Measurements from ENCODE around the gene ZNF747.

Gene ZNF747

DNA sequence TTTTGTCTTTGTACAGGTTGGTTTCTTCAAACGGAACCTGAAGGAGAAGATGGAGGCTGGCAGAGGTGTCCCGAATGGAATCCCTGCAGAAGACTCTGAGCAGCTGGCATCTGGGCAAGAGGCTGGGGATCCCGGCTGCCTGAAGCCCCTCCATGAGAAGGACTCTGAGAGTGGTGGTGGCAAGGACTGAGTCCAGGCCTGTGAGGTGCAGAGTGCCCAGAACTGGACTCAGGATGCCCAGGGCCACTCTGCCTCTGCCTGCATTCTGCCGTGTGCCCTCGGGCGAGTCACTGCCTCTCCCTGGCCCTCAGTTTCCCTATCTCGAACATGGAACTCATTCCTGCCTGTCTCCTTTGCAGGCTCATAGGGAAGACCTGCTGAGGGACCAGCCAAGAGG is 13.2 kb downstream of the ZNF747 start:
- no peak overlapping the region for H3K27ac ChIP-seq
- no peak for DNase-seq (ENCODE audit: low read depth, low spot score)

DNA sequence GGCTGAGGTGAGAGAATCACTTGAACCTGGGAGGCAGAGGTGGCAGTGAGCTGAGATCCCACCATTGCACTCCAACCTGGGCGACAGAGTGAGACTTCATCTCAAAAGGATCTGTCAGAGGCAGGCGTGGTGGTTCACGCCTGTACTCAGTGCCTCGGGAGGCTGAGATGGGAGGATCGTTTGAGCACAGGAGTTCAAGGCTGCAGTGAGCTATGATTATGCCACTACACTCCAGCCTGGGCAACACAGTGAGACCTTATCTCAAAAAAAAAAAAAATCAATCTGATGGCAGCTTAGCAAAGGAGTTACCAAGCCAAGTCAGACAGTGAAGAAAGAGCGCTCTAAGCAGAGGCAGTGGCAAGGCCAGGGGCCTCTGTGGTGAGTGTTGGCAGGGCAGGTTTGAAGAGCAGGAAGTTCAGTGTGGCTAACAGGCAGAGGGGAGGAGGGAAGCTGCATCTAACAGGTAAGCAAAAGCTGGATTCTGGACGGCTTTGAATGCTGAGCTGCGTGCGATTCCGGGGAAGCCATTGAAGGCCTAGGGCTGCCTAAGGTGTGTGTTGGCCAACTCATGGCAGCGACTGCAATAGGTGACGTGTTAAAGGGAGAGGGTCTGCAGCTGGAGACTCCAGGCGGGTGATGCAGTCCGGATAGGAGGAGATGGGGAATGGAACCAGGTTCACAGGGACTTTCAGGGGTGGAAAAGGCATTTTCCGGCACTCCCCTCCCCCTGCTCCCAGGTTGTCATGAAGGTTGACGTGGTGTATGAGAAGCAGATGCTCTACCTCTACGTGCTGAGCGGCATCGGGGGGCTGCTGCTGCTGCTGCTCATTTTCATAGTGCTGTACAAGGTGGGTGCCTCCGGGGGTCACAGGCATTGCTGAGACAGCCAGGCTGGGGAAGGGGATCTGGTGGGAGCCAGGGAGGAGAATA is 15.3 kb downstream of the ZNF747 start:
- H3K27ac ChIP-seq = no peak overlapping the region
- DNase-seq (ENCODE audit: low read depth, low spot score) = no peak

DNA sequence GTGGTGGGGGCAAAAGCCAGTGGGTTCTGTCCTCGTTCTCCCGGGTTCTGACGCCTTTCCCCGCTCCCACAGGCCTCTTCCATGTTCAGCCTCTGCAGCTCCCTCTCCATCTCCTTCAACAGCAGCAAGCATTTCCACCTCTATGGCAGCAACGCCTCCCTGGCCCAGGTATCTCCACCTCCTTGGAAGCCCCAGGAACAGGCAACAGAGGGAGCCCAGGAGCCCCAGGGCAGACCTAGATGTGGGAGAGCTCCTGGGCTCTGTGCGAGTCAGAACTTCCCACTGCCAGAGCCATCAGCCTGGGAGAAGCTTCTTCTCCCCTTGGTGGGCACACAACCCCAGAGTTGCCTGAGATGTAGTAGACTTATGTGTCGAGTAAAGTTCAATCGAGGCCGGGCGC is 16.1 kb downstream of the ZNF747 start:
- DNase-seq (ENCODE audit: low read depth, low spot score) = no peak
- H3K27ac ChIP-seq = no peak overlapping the region

DNA sequence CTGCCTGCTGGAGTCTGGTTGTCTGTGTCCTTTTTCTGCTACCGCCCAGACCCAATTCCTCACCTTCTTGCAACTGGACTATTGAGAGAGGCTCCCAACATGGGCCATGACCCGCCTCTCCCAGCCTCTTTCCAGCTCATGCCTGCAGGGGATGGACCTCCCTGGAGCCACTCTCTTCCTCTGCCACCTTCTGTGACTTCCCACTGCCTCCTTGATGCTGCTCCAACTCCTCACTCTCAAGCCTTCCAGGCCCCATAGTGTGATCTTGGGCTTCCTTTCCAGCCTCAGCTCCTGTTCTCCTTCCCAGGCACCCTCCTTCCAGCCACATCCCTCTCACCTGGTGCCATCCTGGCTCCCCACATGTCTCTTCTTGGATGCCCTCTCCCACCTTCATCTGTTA is 19.4 kb downstream of the ZNF747 start:
- no peak for DNase-seq (ENCODE audit: low read depth, low spot score)
- no peak overlapping the region for H3K27ac ChIP-seq

DNA sequence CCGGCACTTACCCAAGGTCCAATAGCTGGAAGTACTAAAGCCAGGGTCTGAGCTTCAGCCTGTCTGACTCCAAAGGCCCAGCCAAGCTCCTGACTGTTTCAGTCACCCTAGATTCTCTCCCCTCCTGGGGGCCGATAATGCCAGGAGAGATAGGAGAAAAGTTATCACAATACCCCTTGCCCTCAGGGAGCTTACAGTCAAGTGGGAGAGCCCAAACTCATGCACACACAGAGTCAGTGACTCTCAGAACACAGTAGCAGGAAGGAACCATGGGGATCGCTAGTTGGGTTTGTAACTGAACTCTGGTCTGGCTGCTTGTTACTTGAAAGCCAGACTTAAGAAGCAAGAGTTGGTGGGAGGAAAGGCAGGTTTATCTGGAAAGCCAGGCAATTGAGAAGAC is 23.1 kb downstream of the ZNF747 start:
- no peak for DNase-seq (ENCODE audit: low read depth, low spot score)

DNA sequence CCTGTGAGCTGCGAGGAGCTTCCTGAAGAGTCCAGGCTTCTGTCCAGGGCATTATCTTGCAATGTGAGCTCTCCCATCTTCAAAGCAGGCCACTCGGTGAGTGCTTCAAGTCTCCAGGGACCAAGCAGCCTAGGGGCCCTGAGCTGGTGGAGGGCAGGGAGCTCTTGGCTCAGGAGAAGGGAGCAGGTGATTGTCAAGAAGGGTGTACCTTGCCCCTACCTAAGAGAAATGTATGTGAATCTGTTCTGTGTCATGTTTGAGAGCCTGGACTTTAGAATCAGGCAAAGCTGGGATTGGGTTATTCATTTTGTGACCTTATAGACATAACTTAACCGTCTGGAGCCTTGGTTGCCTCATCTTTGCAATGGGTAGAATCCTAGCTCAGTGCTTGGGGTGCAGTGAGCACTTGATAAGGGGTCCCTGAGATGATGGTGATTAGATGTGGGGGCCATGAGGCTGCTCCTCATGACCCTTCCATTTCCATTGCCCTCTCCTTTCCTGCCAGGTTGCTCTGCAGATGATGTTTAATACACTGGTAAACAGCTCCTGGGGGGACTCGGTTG is 24.2 kb downstream of the ZNF747 start:
- no peak for DNase-seq (ENCODE audit: low read depth, low spot score)
- no peak overlapping the region for H3K27ac ChIP-seq

More for the DNA sequence above, 23.1 kb downstream of the ZNF747 start:
- H3K27ac ChIP-seq = no peak overlapping the region

DNA sequence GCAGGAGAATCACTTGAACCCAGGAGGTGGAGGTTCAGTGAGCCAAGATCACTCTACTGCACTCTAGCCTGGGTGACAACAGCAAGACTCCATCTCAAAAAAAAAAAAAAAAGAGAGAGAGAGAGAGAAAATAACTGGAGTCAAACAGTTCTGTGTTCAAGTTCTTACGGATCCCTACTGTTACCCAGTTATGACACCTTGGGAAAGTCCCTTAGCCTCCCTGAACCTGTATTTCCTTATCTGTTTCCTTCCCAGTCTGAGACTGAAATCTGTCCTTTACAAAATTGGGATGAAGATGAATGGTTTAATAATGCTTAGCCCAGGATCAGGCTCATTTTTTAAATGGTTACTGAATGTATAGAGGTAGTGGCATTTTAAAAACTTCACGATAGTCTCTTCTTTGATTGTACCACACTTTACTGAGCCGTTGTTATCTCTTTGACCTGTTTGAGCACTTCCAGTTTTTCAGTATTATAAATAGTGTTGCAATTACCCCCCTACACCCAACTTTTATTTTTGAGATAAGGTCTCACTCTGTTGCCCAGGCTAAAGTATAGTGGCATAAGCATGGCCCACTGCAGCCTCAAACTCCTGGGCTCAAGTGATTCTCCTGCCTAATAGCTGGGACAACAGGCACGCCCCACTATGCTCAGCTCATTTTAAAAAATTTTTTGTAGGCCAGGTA is 25.4 kb downstream of the ZNF747 start:
- no peak for DNase-seq (ENCODE audit: low read depth, low spot score)
- no peak overlapping the region for H3K27ac ChIP-seq

DNA sequence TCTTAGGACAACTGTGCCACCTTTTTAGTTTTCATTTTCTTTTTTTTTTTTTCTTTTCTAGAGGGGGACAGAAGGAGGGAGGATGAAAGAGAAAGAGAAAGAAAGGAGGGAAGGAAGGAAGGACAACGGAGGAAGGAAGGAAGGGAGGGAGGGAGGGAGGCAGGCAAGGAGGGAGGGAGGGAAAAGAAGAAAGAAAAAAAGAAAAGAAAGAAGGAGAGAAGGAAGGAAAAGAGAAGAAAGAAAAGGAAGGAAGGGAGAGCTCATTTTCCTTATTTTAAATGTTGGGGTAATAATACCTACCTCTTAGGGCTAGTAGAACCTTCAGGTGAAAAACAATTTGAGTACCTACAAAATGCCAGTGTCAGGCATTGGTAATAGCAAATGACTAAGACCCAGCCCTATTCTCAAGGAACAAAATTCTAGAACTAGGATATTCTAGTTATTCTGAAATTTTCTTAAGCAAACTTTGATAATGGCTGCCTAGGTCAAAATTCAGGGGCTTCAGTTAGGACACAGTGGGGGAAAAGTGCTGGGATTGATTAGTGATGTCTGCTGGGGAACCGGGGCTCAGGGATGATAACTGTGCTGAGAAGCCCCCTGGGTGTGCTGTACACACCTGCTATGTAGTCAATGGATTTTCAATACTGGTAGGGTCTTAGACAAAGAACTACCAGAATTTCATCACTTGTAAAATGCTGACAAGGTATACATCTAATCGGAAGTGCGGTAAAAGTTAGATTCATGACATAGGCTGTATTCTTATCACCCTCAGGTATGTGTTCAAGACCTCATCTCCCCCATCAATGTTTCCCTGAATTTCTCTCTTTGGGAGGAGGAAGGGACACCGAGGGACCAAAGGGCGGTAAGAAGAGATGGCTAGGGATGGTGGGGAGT is 31.0 kb downstream of the ZNF747 start:
- no peak overlapping the region for H3K27ac ChIP-seq
- DNase-seq (ENCODE audit: low read depth, low spot score) = no peak

DNA sequence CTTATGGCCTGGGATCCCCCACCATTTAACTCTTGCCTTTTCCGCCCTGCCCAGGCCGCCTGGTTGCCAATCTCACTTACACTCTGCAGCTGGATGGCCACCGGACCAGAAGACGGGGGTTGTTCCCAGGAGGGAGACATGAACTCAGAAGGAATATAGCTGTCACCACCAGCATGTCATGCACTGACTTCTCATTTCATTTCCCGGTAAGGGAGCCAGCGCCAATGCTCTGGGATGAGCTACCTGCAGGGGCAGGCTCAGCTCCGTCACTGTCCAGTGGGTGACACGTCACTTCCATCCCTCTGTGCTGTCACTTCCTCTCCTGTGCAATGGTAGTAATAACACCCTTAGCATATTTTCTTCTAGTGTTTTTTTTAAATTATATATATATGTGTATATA is 35.4 kb downstream of the ZNF747 start:
- DNase-seq (ENCODE audit: low read depth, low spot score) = no peak
- H3K27ac ChIP-seq = no peak overlapping the region

DNA sequence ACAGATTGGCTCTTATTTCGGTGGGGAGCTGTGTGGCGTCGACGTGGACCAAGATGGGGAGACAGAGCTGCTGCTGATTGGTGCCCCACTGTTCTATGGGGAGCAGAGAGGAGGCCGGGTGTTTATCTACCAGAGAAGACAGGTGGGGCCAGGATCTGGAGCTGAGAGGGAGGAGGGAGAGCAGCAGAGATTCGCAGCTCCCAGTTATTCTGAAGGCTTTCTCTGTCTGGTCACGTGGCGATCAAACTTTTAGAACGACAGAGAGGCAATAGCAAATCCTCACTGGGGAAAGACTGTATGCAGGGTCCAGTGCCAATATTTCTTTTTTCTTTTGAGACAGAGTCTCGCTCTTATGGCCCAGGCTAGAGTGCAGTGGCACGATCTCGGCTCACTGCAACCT is 39.9 kb downstream of the ZNF747 start:
- DNase-seq (ENCODE audit: low read depth, low spot score) = no peak
- H3K27ac ChIP-seq = no peak overlapping the region

DNA sequence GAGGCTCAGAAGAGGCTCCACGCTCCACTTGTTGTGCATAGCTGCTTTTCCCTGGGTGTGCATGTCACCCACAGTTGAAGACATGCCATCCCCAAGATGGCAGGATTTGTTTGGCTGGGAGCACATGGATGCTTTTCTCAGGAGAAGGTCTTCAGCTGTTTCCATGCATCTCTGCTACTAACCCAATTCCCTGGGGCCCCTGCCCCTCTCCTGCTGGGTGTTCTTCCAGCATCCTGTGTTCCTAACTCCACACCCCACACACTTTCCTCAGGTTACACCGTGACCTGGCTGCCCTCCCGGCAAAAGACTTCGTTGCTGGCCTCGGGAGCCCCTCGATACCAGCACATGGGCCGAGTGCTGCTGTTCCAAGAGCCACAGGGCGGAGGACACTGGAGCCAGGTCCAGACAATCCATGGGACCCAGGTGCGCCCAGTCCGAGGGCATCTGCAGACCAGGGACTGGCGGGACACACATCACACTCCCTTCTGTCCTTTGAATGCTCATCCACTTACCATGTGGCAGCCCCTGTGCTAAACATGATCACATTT is 40.6 kb downstream of the ZNF747 start:
- no peak for DNase-seq (ENCODE audit: low read depth, low spot score)
- H3K27ac ChIP-seq = no peak overlapping the region

DNA sequence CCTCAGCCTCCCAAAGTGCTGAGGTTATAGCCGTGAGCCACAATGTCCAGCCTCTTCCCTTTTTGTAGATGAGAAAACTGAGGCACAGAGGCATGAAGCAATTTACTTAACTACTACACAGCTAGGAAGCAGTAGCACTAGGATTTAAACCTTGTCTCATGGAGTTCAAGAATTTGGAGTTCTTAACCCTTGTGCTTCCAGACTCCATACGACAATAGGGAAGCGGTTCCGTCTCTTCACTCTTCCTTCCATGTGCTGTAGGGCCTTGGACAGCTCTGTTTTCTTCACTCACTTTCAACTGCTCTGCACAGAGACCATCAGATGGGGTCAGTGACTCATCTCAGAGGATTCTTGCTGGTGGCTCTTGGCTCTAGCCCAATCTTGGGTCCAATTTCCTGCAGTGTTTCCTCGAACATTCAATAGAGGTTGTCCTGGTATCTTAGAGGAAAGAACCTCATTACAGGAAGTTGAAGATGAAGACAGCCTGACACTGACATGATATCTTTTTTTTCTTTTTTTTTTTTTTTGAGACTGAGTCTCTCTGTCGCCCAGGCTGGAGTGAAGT is 42.8 kb downstream of the ZNF747 start:
- DNase-seq (ENCODE audit: low read depth, low spot score) = peak; percentile 20
- H3K27ac ChIP-seq = no peak overlapping the region

DNA sequence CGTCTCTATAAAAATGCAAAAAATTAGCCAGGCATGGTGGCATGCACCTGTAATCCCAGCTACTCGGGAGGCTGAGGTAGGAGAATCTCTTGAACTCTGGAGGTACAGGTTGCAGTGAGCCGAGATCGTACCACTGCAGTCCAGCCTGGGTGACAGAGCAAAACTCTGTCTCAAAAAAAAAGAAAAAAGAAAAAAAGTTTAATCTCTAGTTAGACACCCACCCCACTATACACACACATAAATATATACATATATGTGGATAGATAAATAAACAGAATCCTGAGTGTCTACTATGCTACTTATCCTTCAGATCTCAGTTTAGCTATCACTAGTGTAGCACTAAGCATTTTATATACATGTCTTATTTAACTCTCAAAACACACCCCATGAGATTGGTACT is 43.4 kb downstream of the ZNF747 start:
- no peak overlapping the region for H3K27ac ChIP-seq
- DNase-seq (ENCODE audit: low read depth, low spot score) = no peak

DNA sequence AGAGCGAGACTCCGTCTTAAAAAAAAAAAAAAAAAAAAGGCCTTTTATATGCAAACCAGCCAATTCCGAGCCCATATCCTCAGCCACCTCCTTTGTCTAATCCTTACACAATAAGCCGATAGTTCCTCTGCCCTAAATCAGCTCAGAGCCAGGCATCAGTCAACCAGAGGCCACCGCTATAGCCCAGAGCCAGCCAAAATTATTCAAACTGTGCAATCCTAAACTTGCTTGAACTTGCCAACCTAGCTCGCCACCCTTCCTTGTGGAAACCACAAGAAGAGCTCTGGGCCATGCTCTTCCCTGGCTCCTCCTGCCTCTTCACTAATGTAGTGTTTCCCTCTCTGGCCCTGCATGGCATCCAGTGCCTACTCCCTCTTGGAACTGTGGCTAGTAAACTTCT is 44.4 kb downstream of the ZNF747 start:
- DNase-seq (ENCODE audit: low read depth, low spot score) = peak; percentile 91

DNA sequence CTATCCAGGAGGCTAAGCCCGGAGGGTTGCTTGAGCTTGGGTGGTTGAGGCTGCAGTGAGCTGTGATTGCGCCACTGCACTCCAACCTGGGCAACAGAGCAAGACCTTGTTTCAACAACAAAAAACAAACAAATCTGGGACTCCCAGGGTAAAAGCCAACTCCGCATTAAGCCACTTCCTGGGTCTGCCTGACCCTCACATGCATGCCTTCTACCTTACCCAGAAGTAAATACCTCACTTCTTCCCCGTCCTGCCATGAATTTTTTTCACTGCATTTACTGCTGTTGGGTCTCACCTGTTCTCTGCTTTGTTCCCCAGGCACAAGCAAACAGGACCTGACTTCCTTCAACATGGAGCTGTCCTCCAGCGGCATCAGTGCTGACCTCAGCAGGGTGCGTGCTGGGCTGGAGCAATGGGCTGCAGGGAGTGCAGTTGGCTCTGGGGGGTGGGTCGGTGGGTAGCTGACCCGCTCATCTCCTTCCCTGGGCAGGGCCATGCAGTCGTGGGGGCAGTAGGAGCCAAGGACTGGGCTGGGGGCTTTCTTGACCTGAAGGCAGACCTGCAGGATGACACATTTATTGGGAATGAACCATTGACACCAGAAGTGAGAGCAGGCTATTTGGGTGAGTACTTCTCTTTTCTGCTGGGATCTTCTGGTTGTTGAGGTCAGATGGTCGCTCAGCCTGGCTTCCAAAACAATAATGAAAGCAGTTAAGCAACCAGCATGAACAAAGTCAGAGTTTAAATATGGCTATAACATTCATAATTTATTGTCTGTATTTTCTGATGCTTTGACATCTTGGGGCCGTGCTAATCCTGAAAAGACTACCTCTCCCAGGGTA is 45.7 kb downstream of the ZNF747 start:
- no peak for DNase-seq (ENCODE audit: low read depth, low spot score)
- no peak overlapping the region for H3K27ac ChIP-seq

More for the DNA sequence above, 44.4 kb downstream of the ZNF747 start:
- peak overlapping the region; percentile 57 for H3K27ac ChIP-seq

DNA sequence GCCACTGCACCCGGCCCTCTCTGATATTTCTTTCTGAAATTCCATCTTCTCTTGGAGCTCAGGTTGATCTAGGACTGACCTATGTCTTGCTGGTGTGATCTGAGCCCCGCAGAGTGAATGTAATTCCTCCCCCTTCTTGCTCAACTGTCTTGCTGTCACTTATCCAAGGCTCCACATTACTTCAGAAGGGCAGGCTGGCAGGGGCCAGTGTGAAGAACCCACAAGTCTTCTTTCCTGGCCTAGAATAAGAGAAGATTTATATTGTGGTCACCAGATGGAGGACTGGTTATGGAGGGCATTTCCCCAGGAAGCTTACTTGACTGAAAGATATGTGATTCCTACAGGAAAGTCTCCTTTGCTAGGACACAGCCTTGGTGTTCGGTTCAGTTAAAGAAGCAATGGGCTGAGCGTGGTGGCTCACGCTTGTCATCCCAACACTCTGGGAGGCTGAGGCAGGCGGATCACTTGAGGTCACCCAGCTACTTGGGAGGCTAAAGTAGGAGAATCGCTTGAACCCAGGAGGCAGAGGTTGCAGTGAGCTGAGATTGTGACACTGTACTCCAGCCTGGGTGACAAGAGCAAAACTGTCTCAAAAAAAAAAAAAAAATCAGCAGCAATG is 48.7 kb downstream of the ZNF747 start:
- no peak overlapping the region for H3K27ac ChIP-seq
- DNase-seq (ENCODE audit: low read depth, low spot score) = no peak

DNA sequence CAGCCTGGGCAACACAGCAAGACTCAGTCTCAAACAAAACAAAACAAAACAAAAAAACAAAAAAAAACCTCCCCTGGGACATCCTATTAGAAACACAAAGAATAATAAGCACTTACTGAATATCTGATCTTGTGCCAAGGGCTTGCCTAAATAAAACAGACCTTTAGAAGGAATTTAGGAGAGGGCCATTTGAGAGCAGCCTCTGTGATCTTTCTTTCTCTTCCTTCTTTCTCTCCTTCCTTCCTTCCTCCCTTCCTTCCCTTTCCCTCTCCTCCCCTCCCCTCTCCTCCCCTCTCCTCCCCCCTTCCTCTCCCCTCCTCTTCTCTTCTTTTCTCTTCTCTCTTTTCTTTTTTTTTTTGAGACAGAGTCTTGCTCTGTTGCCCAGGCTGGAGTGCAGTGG is 49.8 kb downstream of the ZNF747 start:
- H3K27ac ChIP-seq = no peak overlapping the region
- DNase-seq (ENCODE audit: low read depth, low spot score) = no peak

DNA sequence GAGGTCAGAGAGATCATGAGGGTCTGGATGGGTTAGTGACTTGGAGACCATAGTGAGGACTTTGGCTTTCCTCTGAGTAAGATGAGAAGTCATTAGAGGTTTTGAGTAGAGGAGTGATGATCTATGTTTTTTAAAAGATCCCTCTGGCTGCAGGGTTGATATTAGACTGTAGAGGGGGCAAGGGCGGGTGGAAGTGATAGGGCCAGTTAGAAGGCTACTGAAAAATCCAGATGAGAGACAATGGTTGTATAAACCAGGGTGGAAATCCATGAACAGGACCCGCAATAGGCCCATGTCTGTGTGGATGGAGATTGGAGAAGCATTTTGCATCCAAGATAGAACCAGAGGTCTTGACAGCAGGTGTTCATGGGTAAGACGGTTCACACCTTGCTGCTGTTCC is 52.3 kb downstream of the ZNF747 start:
- no peak for DNase-seq (ENCODE audit: low read depth, low spot score)
- H3K27ac ChIP-seq = no peak overlapping the region
